Measurements from ENCODE around the gene YARS2. TPM values are rescaled to one million over a fixed set of nuclear protein-coding genes. Genes with fewer than 3 reads are reported as not detected.
"Not testable (repeated sequence)": the region's sequence is repeated elsewhere in the genome, so short reads cannot be mapped to it uniquely, and the experiment has no call there.

YARS2 gene
- total and polyA plus RNA-seq, 7 donors, result 8.4 to 19.9 (median 14.5) TPM

DNA sequence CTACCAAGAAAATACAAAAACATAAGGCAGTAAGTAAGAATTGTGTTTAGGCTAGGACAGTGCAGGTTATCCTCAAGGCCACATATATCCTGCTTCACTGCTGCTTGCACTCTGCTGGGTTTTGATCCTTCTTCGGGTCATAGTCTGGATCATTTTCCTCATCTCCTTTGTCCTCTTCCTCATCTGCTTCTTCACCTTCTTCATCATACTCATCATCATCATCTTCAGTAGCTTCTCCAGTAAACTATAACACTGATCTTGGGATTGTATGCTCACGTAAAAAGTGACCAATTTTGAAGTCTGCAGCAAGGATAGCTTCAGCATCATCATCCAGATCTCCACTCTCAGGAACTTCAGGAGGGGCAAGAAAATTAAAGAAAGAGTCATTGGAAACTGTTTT lies 29.4 kb downstream of the YARS2 start:
- Histone ChIP-seq H3K27ac (no peak overlapping the region), H3K9me3 (no peaks in the 10 kb centered on the region), H3K4me3 (no peak overlapping the region), H3K27me3 (no peaks in the 10 kb centered on the region), H3K4me1 (no peaks in the 10 kb centered on the region), H3K36me3 (peaks cover 0 to 81% (median 22%) of the 10 kb centered on the region in 4 donors)
- 95 to 97% methylated on average over 2 of the region's 2 CpGs for WGBS, 2 donors
- intact Hi-C loops (cut with DNase I), result no loop called here
- DNase-seq, result no peak
- TF ChIP-seq POLR2AphosphoS5 (IDR thresholded peaks at IDR 0.05) (no peak), CTCF (IDR thresholded peaks at IDR 0.05) (no peak)

DNA sequence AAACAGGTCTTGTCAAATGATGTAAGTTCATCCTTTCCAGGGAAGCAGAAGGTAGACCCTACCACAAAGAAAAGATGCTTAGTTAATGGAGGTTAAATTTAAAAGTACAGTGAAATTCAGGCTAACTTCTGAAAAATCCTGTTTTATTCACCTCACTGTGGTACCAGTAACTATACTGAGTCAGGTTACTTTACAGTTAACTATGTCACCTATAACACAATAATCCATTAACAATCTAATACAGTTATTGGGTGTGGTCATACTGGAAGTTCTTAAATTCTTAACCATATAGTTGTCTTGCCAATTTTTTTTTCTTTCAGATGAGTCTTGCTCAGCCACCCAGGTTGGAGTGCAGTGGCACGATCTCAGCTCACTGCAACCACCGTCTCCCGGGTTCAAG lies 30.4 kb downstream of the YARS2 start:
- H3K27me3 ChIP-seq; H3K4me3 ChIP-seq; intact Hi-C loops (cut with DNase I); DNase-seq; H3K4me1 ChIP-seq; H3K27ac ChIP-seq; H3K9me3 ChIP-seq: not testable (repeated sequence)
- peaks cover 0 to 82% (median 22%) of the 10 kb centered on the region in 4 donors for H3K36me3 ChIP-seq
- WGBS, 2 donors, result 96 to 97% methylated on average over 3 of the region's 3 CpGs

DNA sequence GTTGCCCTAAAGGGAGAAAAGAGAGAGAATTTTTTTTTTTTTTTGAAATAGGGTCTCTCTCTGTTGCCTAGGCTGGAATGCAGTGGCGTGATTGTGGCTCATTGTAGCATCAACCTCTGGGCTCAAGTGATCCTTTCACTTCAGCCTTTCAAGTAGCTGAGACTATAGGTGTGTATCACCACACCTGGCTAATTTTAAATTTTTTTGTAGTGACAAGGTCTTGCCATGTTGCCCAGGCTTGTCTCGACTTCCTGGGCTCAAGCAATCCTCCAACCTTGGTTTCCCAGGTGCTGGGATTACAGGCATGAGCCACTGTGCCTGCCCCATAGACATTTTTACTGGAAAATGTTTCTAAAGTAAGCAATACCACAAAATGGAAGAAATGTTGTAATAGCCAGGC lies 36.8 kb downstream of the YARS2 start:
- Histone ChIP-seq H3K9me3 (no peaks in the 10 kb centered on the region), H3K27ac (no peak overlapping the region), H3K4me1 (no peaks in the 10 kb centered on the region), H3K36me3 (peaks cover 0 to 68% (median 10%) of the 10 kb centered on the region in 4 donors), H3K4me3 (no peak overlapping the region), H3K27me3 (no peaks in the 10 kb centered on the region)
- DNase-seq, result no peak
- no peak for TF ChIP-seq EP300 (IDR thresholded peaks at IDR 0.05)
- no peak for TF ChIP-seq POLR2AphosphoS5 (IDR thresholded peaks at IDR 0.05)
- TF ChIP-seq POLR2A (IDR thresholded peaks at IDR 0.05), result no peak
- TF ChIP-seq CTCF (IDR thresholded peaks at IDR 0.05), result no peak
- whole genome bisulfite sequencing, 2 donors, result 97% methylated on average over 2 of the region's 2 CpGs
- intact Hi-C loops (cut with DNase I), result no loop called here

DNA sequence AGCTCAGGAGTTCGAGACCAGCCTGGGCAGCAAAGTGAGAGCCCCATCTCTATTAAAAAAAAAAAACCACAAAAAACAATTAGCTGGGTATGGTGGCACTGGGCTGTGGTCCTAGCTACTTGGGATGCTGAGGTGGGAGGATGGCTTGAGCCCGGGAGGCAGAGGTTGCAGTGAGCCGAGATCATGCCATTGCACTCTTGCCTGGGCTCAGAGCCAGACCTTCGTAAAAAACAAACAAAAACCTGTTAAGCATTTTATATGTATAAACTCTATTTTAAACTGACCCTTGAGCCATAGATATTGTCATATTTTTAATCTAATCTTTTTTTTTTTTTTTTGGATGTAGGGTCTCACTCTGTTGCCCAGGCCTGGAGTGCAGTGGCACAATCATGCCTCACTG lies 40.9 kb downstream of the YARS2 start:
- Histone ChIP-seq H3K27ac (no peak overlapping the region), H3K27me3 (no peaks in the 10 kb centered on the region), H3K4me1 (no peaks in the 10 kb centered on the region), H3K4me3 (no peak overlapping the region), H3K9me3 (no peaks in the 10 kb centered on the region), H3K36me3 (peaks cover 0 to 77% (median 5%) of the 10 kb centered on the region in 4 donors)
- no peak for DNase-seq
- WGBS, 2 donors, result 38 to 72% methylated on average over 4 of the region's 4 CpGs
- TF ChIP-seq POLR2AphosphoS5 (IDR thresholded peaks at IDR 0.05) (no peak), POLR2A (IDR thresholded peaks at IDR 0.05) (no peak), EP300 (IDR thresholded peaks at IDR 0.05) (no peak), CTCF (IDR thresholded peaks at IDR 0.05) (no peak)
- intact Hi-C loops (cut with DNase I), result no loop called here

GRCh38 chr12:32708926-32709325 lies 46.8 kb downstream of the YARS2 start:
- Histone ChIP-seq H3K9me3 (no peaks in the 10 kb centered on the region), H3K36me3 (peaks cover 0 to 80% (median 5%) of the 10 kb centered on the region in 4 donors), H3K4me3 (no peak overlapping the region), H3K27me3 (no peaks in the 10 kb centered on the region), H3K4me1 (no peaks in the 10 kb centered on the region), H3K27ac (no peak overlapping the region)
- TF ChIP-seq POLR2AphosphoS5 (IDR thresholded peaks at IDR 0.05) (no peak), POLR2A (IDR thresholded peaks at IDR 0.05) (no peak), CTCF (IDR thresholded peaks at IDR 0.05) (no peak), EP300 (IDR thresholded peaks at IDR 0.05) (no peak)
- WGBS, 2 donors, result 94 to 96% methylated on average over 2 of the region's 2 CpGs
- intact Hi-C loops (cut with DNase I), result no loop called here
- DNase-seq, result no peak
